ENCODE data around the gene SLC25A30. TPM values are rescaled to one million over a fixed set of nuclear protein-coding genes. Genes with fewer than 3 reads are reported as not detected.
A peak's percentile ranks its signal among the peaks of the same experiment; 100 is the strongest.

SLC25A30 gene
- total and polyA plus RNA-seq, 2 of the 13 experiments (the other 11 are each of a cell fraction or from before 2014, with no cell fraction given) = 19.6 to 22.5 TPM

DNA sequence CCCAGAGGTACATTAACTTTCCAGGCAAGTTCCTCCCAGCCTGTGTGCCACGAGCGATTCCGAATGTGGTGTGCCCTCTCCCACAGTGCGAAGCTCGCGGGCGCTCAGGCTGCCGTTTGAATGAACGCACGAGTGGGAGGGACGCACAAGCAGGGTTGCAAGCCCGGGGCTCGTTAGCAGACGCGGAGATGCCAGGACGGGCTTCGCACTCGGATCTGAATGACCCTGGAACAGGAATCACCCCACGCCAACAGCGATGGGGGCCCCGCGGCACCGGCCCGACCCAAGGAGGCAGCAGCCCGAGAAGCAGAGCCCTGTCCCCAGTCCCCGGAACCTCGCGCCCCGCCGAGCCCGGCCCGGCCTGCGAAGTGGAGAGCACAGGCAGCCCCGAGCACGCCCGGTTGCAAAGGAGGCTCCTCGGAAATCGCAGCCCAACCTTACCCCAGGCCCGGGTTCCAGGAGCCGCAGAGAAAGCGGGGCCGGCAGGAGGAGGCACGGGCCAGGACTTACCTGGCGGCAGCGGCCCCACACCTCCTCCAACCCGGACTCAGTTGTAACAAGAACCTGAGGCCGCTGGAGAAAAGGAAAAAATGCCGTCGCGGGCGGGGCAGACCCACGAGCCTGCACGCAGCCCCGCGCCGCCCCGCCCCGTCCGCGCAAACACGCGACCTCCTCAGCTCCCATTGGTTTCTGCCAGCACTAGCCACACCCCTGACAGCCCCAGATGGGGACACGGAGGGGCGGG lies at the start of gene SLC25A30 (continued):
- no peak for TF ChIP-seq SP1 (IDR thresholded peaks at IDR 0.05)
- TF ChIP-seq SP1 (CRISPR knock-in tag; IDR thresholded peaks at IDR 0.05) = peak; percentile 69; the same call in 1 of the 2 replicates
- no peak for TF ChIP-seq ZNF577 (CRISPR knock-in tag; IDR thresholded peaks at IDR 0.05; ENCODE audit: borderline replicate concordance, low read depth)
- peak; percentile 84; the same call in 1 of the 2 replicates for TF ChIP-seq ZNF546 (CRISPR knock-in tag; conservative IDR thresholded peaks at IDR 0.05)
- TF ChIP-seq KMT2A (CRISPR knock-in tag; IDR thresholded peaks at IDR 0.05) = peak; percentile 82; the same call in 1 of the 2 replicates
- TF ChIP-seq FOXA1 (IDR thresholded peaks at IDR 0.05) = no peak
- 0 out of 2 replicates have a peak, but pooled peaks have one; percentile 18 for TF ChIP-seq FOXA1 (CRISPR knock-in tag; IDR thresholded peaks at IDR 0.05)
- TF ChIP-seq, protein P1, sequence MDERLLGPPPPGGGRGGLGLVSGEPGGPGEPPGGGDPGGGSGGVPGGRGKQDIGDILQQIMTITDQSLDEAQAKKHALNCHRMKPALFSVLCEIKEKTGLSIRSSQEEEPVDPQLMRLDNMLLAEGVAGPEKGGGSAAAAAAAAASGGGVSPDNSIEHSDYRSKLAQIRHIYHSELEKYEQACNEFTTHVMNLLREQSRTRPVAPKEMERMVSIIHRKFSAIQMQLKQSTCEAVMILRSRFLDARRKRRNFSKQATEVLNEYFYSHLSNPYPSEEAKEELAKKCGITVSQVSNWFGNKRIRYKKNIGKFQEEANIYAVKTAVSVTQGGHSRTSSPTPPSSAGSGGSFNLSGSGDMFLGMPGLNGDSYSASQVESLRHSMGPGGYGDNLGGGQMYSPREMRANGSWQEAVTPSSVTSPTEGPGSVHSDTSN (CRISPR knock-in tag; IDR thresholded peaks at IDR 0.05) = no peak
- no peak for TF ChIP-seq AHR (CRISPR knock-in tag; IDR thresholded peaks at IDR 0.05)
- TF ChIP-seq, protein P2, sequence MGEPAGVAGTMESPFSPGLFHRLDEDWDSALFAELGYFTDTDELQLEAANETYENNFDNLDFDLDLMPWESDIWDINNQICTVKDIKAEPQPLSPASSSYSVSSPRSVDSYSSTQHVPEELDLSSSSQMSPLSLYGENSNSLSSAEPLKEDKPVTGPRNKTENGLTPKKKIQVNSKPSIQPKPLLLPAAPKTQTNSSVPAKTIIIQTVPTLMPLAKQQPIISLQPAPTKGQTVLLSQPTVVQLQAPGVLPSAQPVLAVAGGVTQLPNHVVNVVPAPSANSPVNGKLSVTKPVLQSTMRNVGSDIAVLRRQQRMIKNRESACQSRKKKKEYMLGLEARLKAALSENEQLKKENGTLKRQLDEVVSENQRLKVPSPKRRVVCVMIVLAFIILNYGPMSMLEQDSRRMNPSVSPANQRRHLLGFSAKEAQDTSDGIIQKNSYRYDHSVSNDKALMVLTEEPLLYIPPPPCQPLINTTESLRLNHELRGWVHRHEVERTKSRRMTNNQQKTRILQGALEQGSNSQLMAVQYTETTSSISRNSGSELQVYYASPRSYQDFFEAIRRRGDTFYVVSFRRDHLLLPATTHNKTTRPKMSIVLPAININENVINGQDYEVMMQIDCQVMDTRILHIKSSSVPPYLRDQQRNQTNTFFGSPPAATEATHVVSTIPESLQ (CRISPR knock-in tag; conservative IDR thresholded peaks at IDR 0.05) = no peak
- TF ChIP-seq, protein P3, sequence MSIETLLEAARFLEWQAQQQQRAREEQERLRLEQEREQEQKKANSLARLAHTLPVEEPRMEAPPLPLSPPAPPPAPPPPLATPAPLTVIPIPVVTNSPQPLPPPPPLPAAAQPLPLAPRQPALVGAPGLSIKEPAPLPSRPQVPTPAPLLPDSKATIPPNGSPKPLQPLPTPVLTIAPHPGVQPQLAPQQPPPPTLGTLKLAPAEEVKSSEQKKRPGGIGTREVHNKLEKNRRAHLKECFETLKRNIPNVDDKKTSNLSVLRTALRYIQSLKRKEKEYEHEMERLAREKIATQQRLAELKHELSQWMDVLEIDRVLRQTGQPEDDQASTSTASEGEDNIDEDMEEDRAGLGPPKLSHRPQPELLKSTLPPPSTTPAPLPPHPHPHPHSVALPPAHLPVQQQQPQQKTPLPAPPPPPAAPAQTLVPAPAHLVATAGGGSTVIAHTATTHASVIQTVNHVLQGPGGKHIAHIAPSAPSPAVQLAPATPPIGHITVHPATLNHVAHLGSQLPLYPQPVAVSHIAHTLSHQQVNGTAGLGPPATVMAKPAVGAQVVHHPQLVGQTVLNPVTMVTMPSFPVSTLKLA (IDR thresholded peaks at IDR 0.05) = peak; percentile 42; the same call in 1 of the 2 replicates
- TF ChIP-seq, protein P4, sequence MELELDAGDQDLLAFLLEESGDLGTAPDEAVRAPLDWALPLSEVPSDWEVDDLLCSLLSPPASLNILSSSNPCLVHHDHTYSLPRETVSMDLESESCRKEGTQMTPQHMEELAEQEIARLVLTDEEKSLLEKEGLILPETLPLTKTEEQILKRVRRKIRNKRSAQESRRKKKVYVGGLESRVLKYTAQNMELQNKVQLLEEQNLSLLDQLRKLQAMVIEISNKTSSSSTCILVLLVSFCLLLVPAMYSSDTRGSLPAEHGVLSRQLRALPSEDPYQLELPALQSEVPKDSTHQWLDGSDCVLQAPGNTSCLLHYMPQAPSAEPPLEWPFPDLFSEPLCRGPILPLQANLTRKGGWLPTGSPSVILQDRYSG (CRISPR knock-in tag; IDR thresholded peaks at IDR 0.05) = no peak
- TF ChIP-seq, protein P5, sequence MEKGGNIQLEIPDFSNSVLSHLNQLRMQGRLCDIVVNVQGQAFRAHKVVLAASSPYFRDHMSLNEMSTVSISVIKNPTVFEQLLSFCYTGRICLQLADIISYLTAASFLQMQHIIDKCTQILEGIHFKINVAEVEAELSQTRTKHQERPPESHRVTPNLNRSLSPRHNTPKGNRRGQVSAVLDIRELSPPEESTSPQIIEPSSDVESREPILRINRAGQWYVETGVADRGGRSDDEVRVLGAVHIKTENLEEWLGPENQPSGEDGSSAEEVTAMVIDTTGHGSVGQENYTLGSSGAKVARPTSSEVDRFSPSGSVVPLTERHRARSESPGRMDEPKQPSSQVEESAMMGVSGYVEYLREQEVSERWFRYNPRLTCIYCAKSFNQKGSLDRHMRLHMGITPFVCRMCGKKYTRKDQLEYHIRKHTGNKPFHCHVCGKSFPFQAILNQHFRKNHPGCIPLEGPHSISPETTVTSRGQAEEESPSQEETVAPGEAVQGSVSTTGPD (CRISPR knock-in tag; IDR thresholded peaks at IDR 0.05) = 0 out of 2 replicates have a peak, but pooled peaks have one; percentile 24
- TF ChIP-seq TP53 (CRISPR knock-in tag; conservative IDR thresholded peaks at IDR 0.05) = no peak
- TF ChIP-seq ZNF225 (CRISPR knock-in tag; IDR thresholded peaks at IDR 0.05) = peak; percentile 83
- TF ChIP-seq POLR2G (IDR thresholded peaks at IDR 0.05; ENCODE audit: low read depth, low read length) = peak; percentile 85
- 0 out of 2 replicates have a peak, but pooled peaks have one; percentile 32 for TF ChIP-seq RBAK (CRISPR knock-in tag; IDR thresholded peaks at IDR 0.05)
- TF ChIP-seq, protein P6, sequence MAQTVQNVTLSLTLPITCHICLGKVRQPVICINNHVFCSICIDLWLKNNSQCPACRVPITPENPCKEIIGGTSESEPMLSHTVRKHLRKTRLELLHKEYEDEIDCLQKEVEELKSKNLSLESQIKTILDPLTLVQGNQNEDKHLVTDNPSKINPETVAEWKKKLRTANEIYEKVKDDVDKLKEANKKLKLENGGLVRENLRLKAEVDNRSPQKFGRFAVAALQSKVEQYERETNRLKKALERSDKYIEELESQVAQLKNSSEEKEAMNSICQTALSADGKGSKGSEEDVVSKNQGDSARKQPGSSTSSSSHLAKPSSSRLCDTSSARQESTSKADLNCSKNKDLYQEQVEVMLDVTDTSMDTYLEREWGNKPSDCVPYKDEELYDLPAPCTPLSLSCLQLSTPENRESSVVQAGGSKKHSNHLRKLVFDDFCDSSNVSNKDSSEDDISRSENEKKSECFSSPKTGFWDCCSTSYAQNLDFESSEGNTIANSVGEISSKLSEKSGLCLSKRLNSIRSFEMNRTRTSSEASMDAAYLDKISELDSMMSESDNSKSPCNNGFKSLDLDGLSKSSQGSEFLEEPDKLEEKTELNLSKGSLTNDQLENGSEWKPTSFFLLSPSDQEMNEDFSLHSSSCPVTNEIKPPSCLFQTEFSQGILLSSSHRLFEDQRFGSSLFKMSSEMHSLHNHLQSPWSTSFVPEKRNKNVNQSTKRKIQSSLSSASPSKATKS (CRISPR knock-in tag; IDR thresholded peaks at IDR 0.05) = no peak
- TF ChIP-seq ZNF431 (CRISPR knock-in tag; IDR thresholded peaks at IDR 0.05; ENCODE audit: borderline replicate concordance, low read depth) = peak; percentile 56; the same call in 1 of the 2 replicates
- 0 out of 2 replicates have a peak, but pooled peaks have one; percentile 13 for TF ChIP-seq RXRA (CRISPR knock-in tag; IDR thresholded peaks at IDR 0.05)
- 0 out of 2 replicates have a peak, but pooled peaks have one; percentile 46 for TF ChIP-seq GATAD1 (CRISPR knock-in tag; IDR thresholded peaks at IDR 0.05)

All from HepG2 (cell line).